NCI-H146 treated with DMSO at 0.1 percent for 48 hours (cell line): Measurements from ENCODE around the gene WIPF2.

Experiments
- DNase-seq: peaks from one replicate; lab custom pipeline; 2025; ENCODE audit not compliant: unreplicated experiment; lab: John Stamatoyannopoulos, UW

WIPF2 gene, protein sequence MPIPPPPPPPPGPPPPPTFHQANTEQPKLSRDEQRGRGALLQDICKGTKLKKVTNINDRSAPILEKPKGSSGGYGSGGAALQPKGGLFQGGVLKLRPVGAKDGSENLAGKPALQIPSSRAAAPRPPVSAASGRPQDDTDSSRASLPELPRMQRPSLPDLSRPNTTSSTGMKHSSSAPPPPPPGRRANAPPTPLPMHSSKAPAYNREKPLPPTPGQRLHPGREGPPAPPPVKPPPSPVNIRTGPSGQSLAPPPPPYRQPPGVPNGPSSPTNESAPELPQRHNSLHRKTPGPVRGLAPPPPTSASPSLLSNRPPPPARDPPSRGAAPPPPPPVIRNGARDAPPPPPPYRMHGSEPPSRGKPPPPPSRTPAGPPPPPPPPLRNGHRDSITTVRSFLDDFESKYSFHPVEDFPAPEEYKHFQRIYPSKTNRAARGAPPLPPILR

DNA sequence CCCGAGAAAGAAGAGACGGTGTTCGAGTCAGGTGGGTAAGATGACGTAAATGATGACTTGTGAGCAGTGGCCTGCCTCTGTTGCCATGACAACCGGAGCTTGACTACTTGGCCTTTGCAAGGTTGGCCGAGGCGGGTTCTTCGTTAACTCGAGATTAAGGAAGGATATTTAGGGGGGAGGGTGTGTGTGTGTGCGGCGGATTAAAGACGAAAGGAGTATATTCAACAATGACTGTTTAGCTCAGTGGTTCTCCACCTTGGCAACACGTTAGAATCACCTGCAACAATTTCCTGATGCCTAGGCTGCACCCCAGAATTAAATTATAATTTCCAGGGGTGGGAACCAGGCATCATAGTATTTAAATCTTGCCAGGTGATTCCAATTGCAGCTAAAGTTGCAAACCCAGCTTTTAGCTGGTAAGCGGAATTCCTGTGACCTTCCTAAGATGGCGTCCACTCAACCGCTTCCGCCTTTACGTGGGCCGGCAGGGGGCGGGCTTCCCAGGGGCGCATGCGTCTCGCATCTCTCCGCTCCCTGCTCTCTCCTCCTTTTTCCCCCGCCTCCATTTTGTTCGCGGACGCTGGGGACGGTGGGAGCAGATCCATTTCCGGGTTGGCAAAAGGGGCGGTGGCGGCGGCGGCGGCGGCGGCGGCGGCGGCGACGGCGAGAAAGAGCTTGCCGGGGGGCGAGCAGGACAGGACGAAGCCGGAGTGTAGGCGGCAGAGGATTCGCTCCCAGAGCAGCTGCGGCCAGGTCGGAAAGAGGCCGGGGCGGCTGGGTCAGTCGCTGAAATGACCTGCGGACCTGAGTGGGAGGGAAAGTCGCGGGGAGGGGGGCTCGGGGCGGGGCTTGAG, at the start of gene WIPF2:
TSS of gene WIPF2 (plus strand) at position 565 of the 854 bp plus-strand sequence. CDS start 37,156 bp downstream, outside the sequence.
- peak; percentile 93 for DNase-seq

DNA sequence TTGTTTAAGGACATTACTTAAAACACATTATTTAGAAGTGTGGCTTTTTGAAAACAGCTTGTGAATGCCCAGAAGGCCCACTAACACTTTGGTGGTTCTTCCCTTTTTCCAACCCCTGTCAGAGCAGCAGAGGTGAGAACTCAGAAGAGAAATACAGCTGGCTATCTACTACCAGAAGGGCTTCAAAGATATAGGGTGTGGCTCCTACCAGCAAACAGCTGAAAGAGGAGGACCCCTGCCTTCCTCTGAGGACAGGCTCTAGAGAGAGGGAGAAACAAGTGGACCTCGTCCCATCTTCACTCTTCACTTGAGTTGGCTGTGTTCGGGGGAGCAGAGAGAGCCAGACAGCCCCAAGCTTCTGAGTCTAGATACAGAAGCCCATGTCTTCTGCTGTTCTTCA, 48.8 kb upstream of the WIPF2 start:
- no peak for DNase-seq

DNA sequence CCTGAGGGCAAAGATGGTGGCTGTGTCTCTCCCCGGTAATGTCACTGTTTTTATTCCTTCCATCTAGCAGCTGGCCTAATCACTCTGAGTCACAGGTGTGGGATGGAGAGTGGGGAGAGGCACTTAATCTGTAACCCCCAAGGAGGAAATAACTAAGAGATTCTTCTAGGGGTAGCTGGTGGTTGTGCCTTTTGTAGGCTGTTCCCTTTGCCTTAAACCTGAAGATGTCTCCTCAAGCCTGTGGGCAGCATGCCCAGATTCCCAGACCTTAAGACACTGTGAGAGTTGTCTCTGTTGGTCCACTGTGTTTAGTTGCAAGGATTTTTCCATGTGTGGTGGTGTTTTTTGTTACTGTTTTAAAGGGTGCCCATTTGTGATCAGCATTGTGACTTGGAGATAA, 47.4 kb upstream of the WIPF2 start:
- DNase-seq: no peak

DNA sequence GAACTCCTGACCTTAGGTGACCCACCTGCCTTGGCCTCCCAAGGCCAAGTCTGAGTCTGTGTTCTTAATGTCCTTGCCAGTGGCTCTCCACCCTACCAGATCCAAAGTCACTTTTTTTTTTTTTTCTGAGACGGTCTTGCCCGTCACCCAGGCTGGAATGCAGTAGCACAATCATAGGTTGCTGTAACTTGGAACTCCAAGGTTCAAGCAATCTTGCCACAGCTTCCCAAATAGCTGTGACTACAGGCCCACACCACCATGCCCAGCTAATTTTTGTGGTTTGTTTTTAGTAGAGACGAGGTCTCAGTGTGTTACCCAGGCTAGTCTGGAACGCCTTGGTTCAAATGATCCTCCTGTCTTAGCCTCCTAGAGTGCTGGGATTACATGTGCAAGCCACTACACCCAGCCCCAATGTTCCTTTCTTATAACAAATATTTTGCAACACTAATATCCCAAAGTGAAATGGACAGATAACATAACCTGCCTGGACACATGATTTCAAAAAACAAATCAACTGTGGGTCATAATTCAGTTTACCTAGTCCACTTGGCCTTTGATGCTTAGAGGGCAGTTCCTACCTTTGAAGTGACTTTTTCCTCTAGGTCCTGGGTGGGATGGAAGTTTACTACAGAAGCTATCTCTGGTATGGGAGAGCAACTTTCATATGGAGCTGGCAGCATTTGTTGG, 45.9 kb upstream of the WIPF2 start:
- DNase-seq: no peak

DNA sequence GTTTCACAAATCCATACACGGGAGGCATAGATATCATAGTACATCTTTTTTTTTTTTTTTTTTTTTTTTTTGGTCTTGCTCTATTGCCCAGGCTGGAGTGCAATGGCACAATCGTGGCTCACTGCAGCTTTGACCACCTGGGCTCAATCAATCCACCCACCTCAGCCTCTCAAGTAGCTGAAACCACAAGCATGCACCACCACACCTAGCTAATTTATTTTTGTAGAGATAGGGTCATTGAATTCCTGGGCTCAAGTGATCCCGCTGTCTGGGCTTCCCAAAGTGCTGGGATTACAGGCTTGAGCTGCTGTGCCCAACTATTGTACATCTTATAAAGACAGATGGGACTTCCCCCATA, 45.3 kb upstream of the WIPF2 start:
- DNase-seq: no peak

DNA sequence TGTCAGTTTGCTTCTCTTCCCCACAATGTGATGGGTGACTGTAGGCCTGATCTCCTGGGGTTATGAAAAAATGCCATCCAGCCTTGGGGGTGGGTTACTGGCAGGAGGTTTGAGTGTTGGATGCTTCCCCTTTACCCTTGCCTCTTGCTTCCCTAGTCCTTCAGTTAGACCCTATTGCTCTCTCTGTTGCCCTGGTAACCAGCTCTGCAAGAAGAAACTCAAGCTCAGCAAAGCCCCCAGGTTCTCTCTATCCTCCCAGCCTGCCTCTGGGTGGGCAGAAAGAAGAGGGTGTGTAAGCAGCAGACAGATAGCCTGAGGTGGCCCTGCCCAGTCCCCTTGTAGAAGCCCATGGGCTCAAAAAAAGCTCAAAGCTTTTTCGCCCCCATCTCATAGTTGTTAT, 44.6 kb upstream of the WIPF2 start:
- DNase-seq: no peak

DNA sequence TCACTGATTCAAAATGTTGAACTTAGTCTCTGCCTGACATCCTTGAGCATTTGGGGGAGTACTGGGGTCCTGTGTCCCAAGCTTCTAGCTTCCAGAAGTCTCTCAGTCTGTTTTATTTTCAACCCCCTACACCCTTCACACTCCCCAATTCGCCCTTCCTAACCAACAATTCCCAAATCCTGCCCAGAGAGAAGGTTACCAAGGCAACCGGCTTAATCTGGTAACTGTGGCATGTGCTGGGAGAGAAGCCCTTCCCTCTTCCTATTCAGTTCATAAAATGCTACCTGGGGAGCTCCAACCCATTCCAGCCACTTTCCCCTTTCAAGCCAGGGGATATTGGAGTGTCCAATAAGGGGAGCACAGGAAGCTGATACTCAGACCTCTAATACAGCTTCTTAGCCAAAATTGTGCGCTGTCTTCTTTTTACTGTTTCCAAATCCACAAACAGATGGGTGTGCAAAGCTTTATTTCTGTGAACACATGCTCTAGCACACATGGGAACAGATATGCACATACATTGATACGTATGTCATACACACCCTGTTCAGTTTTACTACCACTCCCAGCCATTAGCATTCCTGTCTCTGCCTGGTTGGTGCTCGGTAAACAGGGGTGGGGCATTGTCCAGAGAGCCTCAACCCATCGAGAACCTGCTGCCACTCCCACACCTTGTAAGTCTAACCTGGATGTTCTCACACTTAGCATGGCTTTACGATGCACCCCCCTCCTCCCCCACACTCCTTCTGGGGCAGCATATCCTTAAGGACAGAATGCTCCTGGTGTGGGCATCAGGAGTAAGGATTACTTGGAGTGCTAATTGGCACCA, 43.0 kb upstream of the WIPF2 start:
- DNase-seq: no peak

DNA sequence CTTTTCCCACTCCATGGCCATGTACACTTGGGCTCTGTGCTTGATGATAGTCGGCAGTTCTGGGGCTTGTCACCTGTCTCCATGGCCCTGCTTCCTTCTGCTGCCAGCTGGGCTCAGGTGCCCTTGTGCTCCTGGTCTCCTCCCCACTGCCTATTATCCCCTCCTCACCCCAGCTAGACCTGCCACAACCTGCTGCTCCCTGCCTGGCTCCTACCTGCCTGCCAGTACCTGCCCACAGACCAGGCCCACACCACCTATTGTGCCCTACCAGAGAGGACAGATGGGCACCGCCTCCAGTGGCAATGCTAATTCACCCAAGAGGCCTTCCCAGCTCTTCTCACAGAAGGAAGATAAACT, 42.4 kb upstream of the WIPF2 start:
- DNase-seq: no peak

DNA sequence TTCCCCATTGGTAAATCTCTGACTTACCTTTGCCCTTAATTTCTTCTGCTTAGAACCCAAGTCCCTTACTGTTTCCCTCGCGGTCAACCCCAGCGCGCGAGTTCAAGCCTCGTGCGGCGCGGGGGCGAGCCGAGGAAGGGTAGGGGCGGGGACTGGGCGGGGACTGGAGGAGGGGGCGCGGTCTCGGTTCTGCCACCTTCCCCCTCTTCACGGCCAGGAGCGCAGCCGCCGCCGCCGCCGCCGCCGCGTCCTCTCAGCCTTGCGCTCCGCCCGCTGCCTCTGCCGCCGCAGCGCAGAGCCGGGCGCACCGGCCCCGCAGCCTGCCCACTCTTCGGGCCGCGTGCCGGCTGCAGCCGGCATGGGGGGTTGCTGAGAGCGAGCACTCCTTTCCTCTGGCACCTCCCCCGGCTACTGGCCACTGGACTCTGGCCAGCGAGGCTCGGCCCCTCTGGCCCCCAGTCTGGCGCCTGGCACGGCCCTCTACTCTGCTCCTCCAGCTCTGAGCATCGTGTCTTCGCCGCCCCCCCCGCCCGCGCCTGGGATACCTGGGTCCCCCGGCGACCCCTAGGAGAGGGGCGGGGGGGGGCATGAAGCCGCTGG, 41.7 kb upstream of the WIPF2 start, which contains the start of gene RAPGEFL1:
TSS of gene RAPGEFL1 (plus strand) at position 196 of the 600 bp plus-strand sequence. CDS start at position 588, 392 bp downstream.
- DNase-seq: peak; percentile 43

DNA sequence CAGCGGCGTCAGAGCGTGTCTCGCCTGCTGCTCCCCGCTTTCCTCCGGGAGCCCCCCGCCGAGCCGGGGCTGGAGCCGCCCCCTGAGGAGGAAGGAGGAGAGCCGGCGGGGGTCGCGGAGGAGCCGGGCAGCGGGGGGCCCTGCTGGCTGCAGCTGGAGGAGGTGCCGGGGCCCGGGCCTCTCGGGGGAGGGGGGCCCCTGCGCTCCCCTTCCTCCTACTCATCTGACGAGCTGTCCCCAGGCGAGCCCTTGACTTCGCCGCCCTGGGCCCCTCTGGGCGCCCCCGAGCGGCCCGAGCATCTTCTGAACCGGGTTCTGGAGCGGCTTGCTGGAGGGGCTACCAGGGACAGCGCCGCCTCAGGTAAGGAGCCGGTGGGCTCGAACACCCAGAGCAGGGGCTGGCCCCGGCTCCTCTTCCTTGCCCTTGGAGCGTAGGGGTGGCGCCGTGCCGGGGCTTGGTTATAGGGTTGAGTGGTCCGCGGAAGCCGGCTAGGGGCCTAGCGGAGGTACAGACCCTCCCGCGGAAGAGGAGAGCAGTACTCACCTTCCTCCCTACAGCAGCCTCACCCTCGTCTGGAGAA, 41.0 kb upstream of the WIPF2 start:
- DNase-seq: no peak

DNA sequence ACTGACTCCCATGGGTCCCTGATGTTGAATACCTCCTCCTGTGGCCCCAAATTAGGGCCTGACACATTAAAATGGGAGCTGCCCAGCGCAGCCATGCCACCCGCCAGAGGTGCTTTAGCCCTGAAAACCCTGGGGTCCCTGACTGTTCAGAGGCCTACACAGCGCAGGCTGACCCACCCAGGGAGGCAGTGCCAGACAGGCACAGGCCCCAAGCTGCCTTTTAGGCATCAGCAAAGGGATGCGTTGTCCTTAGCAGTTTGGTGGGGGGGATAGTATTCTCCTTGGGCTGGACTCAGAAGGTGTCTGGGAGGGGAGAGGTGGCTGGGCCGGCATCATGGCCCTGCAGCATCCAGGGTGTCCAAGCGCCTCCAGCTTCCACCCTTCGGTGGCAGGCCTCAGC, 40.4 kb upstream of the WIPF2 start:
- DNase-seq: no peak

DNA sequence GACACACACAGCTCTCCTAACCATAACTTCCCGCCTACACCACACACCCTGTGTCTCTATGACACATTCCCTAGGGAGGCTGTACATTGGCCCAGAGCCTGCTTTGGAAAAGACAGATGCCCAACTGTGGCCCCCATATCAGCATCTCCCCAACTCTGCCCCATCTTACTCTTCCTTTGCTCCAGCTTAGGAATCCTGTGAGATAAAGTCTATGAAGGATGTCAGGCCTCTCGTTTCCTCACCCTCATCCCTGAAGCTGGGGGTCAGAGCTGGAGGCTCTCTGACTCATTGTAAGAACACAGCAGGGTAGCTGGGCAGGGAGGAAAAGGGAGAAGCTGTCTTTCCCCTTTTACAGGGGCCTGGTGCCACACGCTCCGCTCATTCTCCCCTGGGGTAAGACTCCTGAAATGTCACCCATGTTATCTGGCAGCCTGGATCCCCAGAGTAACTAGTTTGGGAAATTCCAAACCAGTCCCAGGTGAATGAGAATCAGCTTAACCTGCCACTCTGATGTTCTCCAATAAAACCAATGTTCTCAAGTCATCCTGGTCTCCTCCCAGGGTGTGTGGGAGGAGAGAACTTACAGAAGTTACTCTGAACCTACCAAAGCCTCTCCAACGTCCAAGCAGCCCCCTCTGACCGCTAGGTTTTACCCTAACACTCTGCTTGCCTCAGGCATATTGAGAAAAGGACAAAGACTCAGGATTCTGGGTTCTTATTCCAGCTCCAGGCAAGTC, 39.0 kb upstream of the WIPF2 start:
- no peak for DNase-seq

DNA sequence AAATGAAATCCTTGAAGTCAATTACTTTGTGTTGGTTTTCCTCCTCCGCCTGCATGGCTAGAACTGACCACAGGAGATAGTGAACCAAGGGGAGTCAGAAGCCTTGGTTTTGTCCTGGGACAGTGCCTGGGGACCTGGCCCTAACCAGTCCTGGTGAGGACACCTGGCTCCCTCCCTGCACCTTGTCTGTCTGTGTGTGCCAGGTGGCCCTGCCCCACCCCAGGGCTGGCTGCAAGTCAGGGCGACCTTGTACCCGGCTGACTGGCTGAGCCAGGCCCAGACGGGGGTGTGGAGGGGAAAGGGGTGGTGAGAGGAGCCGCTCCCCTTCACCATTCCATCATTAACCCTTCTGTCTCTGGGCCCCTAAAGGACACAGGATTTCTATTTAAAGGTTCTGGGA, 38.4 kb upstream of the WIPF2 start:
- DNase-seq: no peak

DNA sequence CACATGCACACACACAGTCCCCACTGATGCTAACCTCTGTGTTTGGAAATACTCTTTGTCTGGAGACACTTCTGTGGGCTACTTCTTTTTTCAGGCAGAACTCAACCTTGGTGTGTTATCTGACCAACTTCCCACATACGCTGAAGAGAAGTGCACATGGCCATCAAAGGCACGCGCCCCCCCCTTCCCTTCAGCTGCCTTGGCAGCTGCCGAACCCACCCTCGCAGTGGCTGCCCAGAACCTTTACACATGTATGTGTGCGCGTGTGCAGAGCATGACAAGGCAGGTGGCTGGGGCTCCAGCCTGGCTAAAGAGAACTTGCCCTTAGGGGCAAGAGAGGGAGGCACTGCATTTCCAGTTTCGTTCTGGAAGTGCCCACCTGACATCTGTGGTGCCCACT, 37.9 kb upstream of the WIPF2 start:
- no peak for DNase-seq

DNA sequence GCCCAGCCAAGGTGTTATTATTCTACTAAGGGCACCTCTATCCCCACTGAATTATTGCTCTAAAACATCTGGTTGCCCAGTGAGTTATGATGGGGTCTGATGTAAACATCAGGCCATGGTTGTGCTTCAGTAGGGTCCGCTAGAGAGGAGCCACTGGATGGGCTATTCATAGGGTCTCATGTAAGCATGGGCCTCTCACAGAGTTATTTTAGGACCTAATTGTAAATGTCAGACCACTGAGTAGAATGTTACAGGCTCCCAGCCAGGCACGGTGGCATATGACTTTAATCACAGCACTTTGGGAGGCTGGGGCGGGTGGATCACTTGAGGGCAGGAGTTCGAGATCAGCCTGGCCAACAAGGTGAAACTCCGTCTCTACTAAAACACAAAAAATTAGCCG, 36.5 kb upstream of the WIPF2 start:
- DNase-seq: no peak

DNA sequence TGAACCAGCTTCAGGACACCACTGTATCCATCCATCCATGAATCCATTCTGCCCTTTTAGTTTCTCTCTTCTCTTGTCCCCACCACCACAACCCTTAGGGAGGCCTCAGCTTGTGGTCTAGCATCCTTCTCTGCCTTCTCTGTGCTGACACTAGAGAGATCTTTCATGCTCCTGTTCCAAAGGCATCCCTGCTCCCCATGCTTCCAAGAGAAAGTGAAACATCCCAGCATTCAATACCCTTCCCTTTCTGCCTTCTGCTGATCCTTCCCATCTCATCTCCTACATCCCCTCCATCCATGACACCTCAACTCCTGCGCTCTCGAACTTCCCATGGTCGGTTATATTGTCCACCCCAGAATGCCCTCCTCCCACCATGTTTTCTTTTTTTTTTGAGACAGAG, 31.9 kb upstream of the WIPF2 start:
- DNase-seq: no peak

DNA sequence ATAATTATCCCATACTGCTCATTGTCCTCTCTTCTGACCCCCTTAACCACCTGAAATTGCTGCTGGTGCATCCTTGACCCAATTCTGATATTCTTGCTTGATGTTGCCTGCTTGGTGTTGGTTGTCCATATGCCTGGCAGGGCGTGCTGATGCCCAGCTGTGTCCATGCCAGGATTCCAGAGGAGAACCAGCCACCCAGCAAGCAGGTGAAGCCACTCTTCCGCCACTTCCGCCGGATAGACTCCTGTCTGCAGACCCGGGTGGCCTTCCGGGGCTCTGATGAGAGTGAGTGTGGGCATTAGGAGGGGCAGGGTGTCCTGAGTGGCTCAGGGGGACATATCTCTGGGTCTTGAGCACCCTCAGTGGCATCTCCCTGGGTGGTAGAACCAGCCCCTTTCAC, 30.4 kb upstream of the WIPF2 start:
- DNase-seq: no peak

DNA sequence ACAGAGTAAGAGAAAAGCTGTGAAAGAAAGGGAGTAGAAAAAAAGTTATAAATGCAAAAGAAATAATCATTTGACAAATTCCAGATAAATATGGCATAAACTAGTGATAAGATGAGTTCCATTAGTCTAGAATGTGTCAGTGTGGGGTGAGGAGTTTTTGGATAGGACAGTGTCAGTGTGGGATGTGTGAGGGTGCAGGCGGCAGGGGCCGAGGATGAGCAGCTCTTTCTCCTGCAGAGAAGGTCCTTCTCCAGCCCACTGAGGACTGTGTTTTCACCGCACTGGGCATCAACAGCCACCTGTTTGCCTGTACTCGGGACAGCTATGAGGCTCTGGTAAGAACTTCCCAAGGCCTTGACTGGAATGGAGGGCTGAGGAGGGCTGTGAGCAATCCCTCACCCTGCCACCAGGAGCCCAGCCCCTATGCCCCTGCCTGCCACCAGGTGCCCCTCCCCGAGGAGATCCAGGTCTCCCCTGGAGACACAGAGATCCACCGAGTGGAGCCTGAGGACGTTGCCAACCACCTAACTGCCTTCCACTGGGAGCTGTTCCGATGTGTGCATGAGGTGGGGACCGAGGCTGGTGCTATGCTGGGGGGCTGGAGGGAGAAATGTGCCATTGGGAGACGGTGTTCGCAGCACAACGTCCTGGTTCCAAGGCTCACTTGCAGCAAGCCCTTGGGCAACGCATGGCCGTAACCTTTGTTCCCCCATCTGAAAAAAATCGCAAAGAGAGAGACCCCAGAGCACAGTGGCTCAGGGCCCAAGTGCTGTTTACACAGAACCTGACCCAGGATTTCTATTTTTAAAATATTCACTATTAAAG, 28.7 kb upstream of the WIPF2 start:
- no peak for DNase-seq
